Measurements from ENCODE around the gene UBE2D2. TPM values are rescaled to one million over a fixed set of nuclear protein-coding genes. Genes with fewer than 3 reads are reported as not detected.
A peak's percentile ranks its signal among the peaks of the same experiment; 100 is the strongest.

The UBE2D2 gene
- total and polyA plus RNA-seq, 9 donors = 66.8 to 230 (median 117) TPM

- Histone ChIP-seq H3K36me3 (no peaks in the 10 kb centered on the region), H3K27ac (no peak overlapping the region), H3K27me3 (no peaks in the 10 kb centered on the region), H3K9me3 (no peaks in the 10 kb centered on the region), H3K4me3 (no peak overlapping the region), H3K4me1 (ENCODE audit: insufficient read depth) (peaks cover 24% of the 10 kb centered on the region)
- 55 to 78% (median 67%) methylated on average over 14 of the region's 14 CpGs for WGBS, 3 donors
- DNase-seq = no peak
- TF ChIP-seq POLR2A (IDR thresholded peaks at IDR 0.05) = no peak
- TF ChIP-seq EP300 (IDR thresholded peaks at IDR 0.05) = no peak
- TF ChIP-seq, protein P1, sequence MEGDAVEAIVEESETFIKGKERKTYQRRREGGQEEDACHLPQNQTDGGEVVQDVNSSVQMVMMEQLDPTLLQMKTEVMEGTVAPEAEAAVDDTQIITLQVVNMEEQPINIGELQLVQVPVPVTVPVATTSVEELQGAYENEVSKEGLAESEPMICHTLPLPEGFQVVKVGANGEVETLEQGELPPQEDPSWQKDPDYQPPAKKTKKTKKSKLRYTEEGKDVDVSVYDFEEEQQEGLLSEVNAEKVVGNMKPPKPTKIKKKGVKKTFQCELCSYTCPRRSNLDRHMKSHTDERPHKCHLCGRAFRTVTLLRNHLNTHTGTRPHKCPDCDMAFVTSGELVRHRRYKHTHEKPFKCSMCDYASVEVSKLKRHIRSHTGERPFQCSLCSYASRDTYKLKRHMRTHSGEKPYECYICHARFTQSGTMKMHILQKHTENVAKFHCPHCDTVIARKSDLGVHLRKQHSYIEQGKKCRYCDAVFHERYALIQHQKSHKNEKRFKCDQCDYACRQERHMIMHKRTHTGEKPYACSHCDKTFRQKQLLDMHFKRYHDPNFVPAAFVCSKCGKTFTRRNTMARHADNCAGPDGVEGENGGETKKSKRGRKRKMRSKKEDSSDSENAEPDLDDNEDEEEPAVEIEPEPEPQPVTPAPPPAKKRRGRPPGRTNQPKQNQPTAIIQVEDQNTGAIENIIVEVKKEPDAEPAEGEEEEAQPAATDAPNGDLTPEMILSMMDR (IDR thresholded peaks at IDR 0.05) = no peak
- intact Hi-C loops (cut with DNase I) = no loop called here
Observed at GRCh38 chr5:139658501-139658927, 97.4 kb downstream of the UBE2D2 start.

DNA sequence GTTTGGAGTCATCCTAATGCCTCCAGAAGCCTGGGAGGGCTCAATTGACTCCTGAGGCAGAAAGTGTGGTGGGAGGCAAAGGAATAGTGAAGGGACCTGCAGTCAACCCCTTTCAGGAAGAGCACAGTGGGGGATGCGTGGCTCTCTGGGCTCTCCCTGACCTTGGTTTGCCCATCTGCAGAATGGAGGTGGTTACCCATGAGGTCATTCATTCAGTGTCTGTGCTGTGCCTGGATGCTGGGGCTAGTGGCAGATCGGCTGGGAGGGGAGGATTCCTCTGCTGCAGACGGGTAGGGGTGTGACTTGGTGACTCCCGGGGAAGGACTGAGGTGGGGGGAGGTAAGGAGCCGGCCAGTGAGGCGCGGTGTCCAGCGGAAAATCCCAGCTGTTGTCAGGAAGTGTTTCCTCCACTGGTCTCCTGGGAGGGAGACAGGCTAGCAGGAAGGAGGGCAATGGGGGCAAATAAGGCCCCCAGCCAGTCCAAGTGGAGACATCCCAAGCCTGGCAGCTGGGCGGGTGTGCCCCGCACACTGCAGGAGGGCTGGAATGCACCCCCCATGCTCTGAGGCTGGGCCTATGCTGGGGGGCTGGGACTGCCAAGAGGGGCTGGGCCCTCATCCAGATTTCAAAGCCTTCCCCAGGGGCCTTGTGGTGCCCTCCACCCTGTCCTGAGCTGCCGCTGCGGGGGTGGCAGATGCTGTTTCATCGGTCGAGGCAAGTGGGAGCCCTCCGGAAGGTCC, 98.0 kb downstream of the UBE2D2 start:
- Histone ChIP-seq H3K27ac (no peak overlapping the region), H3K36me3 (no peaks in the 10 kb centered on the region), H3K4me3 (peak overlapping the region; percentile 16), H3K4me1 (ENCODE audit: insufficient read depth) (peaks cover 24% of the 10 kb centered on the region), H3K27me3 (no peaks in the 10 kb centered on the region), H3K9me3 (no peaks in the 10 kb centered on the region)
- no peak for DNase-seq
- WGBS, 3 donors = 44 to 48% (median 44%) methylated on average over 10 to 15 of the region's 15 CpGs
- TF ChIP-seq POLR2A (IDR thresholded peaks at IDR 0.05) (no peak), EP300 (IDR thresholded peaks at IDR 0.05) (no peak)
- TF ChIP-seq, protein P1 (IDR thresholded peaks at IDR 0.05) = no peak
- intact Hi-C loops (cut with DNase I) = no loop called here

DNA sequence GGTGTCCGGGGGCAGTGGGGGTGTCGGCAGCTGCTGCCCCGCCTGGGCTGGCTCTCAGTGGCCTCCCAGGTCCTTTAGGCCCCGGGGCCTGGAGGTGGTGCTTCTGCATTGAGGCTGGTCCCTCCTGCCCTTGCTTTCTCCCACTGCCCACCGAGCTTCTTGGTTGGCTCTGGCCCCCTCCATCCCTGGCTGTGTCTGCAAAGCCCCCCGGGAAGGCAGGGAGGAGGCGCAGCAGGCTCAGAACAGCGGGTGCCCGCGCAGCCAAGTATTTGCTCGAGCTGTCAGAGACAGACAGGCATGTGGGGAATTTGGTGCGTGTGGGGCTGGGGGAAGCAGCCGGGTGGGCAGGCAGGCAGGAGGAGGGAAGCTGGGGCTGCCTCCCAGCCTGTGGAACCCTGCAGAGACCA, 98.6 kb downstream of the UBE2D2 start:
- no peaks in the 10 kb centered on the region for H3K9me3 ChIP-seq
- 37 to 49% (median 47%) methylated on average over 13 of the region's 13 CpGs for WGBS, 3 donors
- H3K36me3 ChIP-seq = no peaks in the 10 kb centered on the region
- no peak overlapping the region for H3K27ac ChIP-seq
- DNase-seq = no peak
- H3K4me3 ChIP-seq = no peak overlapping the region
- H3K4me1 ChIP-seq (ENCODE audit: insufficient read depth) = peaks cover 24% of the 10 kb centered on the region
- intact Hi-C loops (cut with DNase I) = no loop called here
- TF ChIP-seq, protein P1 (IDR thresholded peaks at IDR 0.05) = no peak
- TF ChIP-seq EP300 (IDR thresholded peaks at IDR 0.05) (no peak), POLR2A (IDR thresholded peaks at IDR 0.05) (no peak)
- no peaks in the 10 kb centered on the region for H3K27me3 ChIP-seq

DNA sequence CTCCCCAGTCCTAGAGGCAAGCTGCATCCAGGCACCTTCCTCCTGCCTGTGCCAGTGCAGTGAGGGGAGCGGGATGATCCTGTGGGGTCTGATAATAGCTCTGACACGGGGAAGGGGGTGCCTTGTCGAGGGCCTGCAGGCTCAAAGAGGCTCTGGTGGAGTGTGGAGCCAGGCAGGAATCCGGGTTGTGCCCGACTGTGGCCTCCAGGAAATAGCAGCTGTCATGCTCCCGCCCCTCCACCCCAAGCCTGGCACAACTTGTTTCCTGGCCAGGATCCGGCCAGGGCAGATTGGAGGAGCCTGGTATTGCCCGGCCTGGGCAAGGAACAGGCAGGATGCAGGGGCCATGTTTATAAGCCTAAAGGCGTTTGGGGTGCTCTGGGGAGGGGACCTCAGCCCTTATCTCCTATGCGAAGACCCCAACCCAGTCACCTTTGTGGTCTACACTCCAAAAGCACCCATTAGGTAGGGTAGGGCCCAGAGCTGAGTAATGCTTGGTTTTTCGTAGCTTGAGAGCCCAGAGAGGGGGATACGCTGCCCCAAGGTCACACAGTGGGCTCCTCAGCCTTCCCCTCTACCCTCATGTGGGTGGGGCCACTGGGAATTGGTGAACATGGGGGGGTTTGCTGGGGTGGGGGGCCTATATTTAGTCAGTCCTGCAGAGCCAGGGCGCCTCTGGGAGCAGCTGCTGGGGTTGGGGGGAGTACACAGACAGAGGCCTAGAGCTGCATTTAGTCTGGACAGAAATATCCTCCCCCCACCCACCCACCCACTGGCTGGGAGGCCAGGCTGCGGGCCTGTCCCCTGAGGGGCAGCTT, 99.2 kb downstream of the UBE2D2 start:
- Histone ChIP-seq H3K27ac (no peak overlapping the region), H3K4me1 (ENCODE audit: insufficient read depth) (peaks cover 20% of the 10 kb centered on the region), H3K36me3 (no peaks in the 10 kb centered on the region), H3K4me3 (peak overlapping the region; percentile 29), H3K27me3 (no peaks in the 10 kb centered on the region), H3K9me3 (no peaks in the 10 kb centered on the region)
- 70 to 82% (median 70%) methylated on average over 9 to 14 of the region's 14 CpGs for WGBS, 3 donors
- intact Hi-C loops (cut with DNase I) = no loop called here
- TF ChIP-seq, protein P1 (IDR thresholded peaks at IDR 0.05) = no peak
- TF ChIP-seq EP300 (IDR thresholded peaks at IDR 0.05) = no peak
- TF ChIP-seq POLR2A (IDR thresholded peaks at IDR 0.05) = no peak
- no peak for DNase-seq

All from ovary (tissue), 9 donors.